GM04503 (cell line): Measurements from ENCODE around the gene FBXL4.
"Not testable (repeated sequence)": the region's sequence is repeated elsewhere in the genome, so short reads cannot be mapped to it uniquely, and the experiment has no call there.

ENCODE experiments used
- DNase-seq: peaks from one replicate; pipeline ENCODE4 v3.0.0-alpha.2; 2012; ENCODE audit warnings: low read depth

FBXL4 gene

DNA sequence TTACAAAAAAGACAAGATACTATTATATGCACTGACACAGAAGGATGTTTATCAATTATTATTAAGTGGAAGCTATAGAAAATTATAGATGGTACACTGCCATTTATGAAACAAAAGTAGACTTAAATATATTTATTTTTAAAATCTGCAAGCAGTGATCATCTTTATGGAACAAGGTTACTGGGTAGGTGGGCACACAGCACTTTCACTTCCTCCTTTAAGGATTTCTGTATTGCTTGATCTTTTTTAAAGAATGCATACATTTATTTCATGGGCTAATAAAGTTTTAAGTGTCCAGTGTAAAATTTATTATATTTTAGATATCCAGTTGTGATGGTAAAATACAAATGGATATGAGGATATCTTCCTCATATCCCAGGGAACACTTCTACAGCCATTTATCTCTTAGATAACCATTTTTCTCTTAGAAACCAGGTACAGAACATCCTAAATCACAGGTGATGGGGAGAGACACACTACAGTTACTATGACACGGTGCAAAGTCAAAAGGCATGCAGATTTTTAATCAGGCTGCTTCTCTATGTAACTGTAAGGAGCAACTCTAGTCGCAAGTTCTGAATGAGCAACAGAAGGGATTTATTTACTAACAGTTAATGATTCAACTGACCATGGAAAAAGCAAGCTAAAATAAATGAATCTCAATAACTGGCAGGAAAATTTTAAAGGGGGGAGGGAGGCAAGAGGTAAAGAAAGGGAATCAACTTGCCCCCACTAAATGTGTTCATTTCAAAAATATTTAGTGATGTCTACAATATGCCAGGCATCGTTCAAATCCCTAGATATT is 2.2 kb downstream of the FBXL4 start:
- DNase-seq = no peak

DNA sequence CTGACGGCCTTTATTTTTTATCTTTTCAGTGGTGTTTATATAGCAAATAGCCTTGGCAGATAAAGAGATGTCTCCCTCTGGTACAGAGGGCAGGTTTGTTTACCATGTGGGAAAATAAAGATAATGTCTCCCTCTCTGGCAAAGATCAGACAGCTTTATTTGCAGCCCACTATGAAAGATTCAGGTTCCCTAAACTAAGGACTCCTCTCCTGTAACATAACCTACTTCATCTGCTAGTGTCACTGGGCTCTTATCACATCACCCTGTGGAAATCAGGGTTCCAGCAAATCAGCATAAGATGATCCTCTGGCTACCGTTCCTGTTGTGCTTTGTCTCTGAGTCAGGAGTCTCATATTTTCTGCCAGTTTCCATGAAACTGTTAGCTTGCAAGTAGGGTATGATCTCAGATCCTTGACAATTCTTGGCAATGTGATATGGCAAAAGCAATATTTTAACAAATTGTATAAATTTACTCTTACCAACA is 3.1 kb downstream of the FBXL4 start:
- no peak for DNase-seq

GRCh38 chr6:98944168-98944567 is 3.6 kb downstream of the FBXL4 start:
- DNase-seq = no peak

GRCh38 chr6:98942263-98942803 is 5.4 kb downstream of the FBXL4 start:
- DNase-seq = no peak

GRCh38 chr6:98941319-98941718 is 6.4 kb downstream of the FBXL4 start:
- DNase-seq = no peak

- no peak for DNase-seq
Observed at GRCh38 chr6:98937351-98937750, 10.4 kb downstream of the FBXL4 start.

- no peak for DNase-seq
Observed at GRCh38 chr6:98932381-98932780, 15.4 kb downstream of the FBXL4 start.

- no peak for DNase-seq
Observed at GRCh38 chr6:98931696-98932095, 16.1 kb downstream of the FBXL4 start.

GRCh38 chr6:98929498-98930060 is 18.2 kb downstream of the FBXL4 start:
- DNase-seq = no peak

DNA sequence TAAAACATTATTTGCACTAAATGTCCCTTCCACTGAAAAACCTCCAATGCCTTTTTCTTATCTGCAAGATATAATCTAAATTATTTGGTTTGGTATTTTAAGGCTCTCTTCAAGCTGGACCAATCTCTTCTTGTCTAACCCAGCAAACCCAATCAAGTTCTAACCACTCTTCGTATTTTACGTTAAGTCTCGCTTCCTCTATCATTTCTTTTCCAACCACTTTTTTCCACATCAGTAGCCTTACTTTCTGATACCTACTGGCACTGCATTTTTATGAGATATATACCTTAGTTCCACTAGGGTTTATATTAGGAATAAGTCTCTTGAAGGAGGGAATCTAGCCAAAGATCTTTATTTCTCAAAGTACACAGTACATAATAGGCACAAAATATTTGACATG is 19.1 kb downstream of the FBXL4 start:
- DNase-seq = no peak

- no peak for DNase-seq
Observed at GRCh38 chr6:98927534-98927933, 20.2 kb downstream of the FBXL4 start.

GRCh38 chr6:98925831-98926230 is 21.9 kb downstream of the FBXL4 start:
- no peak for DNase-seq

GRCh38 chr6:98924647-98925046 is 23.1 kb downstream of the FBXL4 start:
- DNase-seq = no peak

- DNase-seq = no peak
Observed at GRCh38 chr6:98920904-98921431, 26.8 kb downstream of the FBXL4 start.

DNA sequence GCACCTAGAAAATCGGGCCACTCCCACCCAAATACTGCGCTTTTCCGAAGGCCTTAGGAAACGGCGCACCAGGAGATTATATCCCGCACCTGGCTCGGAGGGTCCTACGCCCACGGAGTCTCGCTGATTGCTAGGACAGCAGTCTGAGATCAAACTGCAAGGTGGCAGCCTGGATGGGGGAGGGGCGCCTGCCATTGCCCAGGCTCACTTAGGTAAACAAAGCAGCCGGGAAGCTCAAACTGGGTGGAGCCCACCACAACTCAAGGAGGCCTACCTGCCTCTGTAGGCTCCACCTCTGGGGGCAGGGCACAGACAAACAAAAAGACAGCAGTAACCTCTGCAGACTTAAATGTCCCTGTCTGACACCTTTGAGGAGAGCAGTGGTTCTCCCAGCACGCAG is 36.8 kb downstream of the FBXL4 start:
- not testable (repeated sequence) for DNase-seq

DNA sequence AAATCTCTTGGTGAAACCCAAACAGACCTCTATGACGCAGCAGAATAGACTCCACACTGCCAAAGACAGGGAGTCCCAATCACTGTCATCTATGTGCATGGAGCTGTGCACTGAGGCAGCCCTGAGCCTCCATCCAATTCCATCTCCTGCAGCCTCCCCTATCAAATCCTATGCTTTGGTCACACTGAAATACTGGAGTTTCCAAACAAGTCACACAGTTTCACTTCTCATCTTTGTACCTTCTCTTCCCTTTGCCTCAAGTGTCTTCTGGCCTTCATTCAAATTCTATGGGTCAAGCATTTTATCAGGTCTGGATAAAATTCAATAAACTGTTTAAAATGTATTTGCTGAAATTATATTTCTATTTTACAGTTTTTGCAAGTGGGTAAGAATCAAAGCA is 38.5 kb downstream of the FBXL4 start:
- DNase-seq = no peak

GRCh38 chr6:98906342-98906741 is 41.4 kb downstream of the FBXL4 start:
- DNase-seq = not testable (repeated sequence)

DNA sequence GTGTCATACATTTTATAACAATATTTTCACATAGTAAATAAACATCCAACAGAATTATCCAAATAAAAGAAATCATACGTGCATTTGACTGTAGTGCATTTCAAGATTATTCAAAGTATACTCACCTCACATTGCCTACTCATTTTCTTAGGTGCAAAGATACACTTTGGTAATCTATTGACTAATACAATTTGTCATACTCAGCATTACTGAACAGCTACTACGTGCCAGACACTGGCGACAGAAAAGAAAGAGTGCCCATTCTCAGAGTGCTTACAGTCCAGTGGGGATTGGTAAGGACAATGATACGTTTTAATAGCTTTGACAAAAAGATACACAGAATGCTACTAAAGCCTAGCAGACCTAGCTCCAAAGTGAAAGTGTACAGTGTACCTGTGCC is 42.0 kb downstream of the FBXL4 start:
- DNase-seq = no peak

GRCh38 chr6:98904096-98904495 is 43.6 kb downstream of the FBXL4 start:
- DNase-seq = no peak

- no peak for DNase-seq
Observed at GRCh38 chr6:98900706-98901105, 47.0 kb downstream of the FBXL4 start.

GRCh38 chr6:98894810-98895209 is 52.9 kb downstream of the FBXL4 start:
- DNase-seq = no peak

GRCh38 chr6:98887650-98888049 is 60.1 kb downstream of the FBXL4 start:
- DNase-seq = no peak

- no peak for DNase-seq
Observed at GRCh38 chr6:98885330-98885729, 62.4 kb downstream of the FBXL4 start.
